HEK293T (cell line): ENCODE measurements around the gene PRF1.

Source experiments
- CTCF ChIA-PET: fragments of 350-600 bp; formaldehyde crosslinking; extraction: SDS; loops from one replicate; lab custom pipeline; 2021; ENCODE audit warnings: antibody characterized with exemption, inconsistent platforms; lab: Yijun Ruan, JAX
- POLR2A ChIA-PET: fragments of 350-600 bp; formaldehyde crosslinking; extraction: SDS; loops from one replicate; lab custom pipeline; 2020; ENCODE audit warnings: antibody characterized with exemption, inconsistent platforms; lab: Yijun Ruan, JAX
- DNase-seq: peaks from one replicate; pipeline ENCODE4 v3.0.0; 2012; ENCODE audit warnings: mixed read lengths; ENCODE audit errors: extremely low spot score
- ARNT ChIP-seq: fragments of 450-650 bp; IDR thresholded peaks from 2 replicates; pipeline ENCODE4 v1.6.1; 2017; ENCODE audit warnings: mild to moderate bottlenecking
- BHLHE40 ChIP-seq: fragments of 450-650 bp; IDR thresholded peaks from 2 replicates; pipeline ENCODE4 v1.6.1; 2016; ENCODE audit warnings: mild to moderate bottlenecking, moderate library complexity, borderline replicate concordance
- CTBP1 ChIP-seq: fragments of 450-650 bp; IDR thresholded peaks from 2 replicates; pipeline ENCODE4 v1.6.1; 2016; ENCODE audit warnings: borderline replicate concordance
- ELF4 ChIP-seq: fragments of 450-650 bp; IDR thresholded peaks from 2 replicates; pipeline ENCODE4 v1.6.1; 2017; ENCODE audit warnings: antibody characterized with exemption
- FOXA1 ChIP-seq: fragments of 450-650 bp; IDR thresholded peaks from 2 replicates; pipeline ENCODE4 v1.6.1; 2016; ENCODE audit warnings: mild to moderate bottlenecking
- FOXK2 ChIP-seq: fragments of 450-650 bp; IDR thresholded peaks from 2 replicates; pipeline ENCODE4 v1.6.1; 2016; ENCODE audit warnings: mild to moderate bottlenecking
- FOXM1 ChIP-seq: fragments of 450-650 bp; IDR thresholded peaks from 2 replicates; pipeline ENCODE4 v1.6.1; 2017; ENCODE audit warnings: mild to moderate bottlenecking, borderline replicate concordance
- HDGF ChIP-seq: fragments of 450-650 bp; IDR thresholded peaks from 2 replicates; pipeline ENCODE4 v1.6.1; 2017; ENCODE audit warnings: antibody characterized with exemption, borderline replicate concordance
- L3MBTL2 ChIP-seq: fragments of 450-650 bp; conservative IDR thresholded peaks from 2 replicates; pipeline ENCODE4 v1.6.1; 2016; ENCODE audit warnings: mild to moderate bottlenecking
- LEF1 ChIP-seq: fragments of 450-650 bp; IDR thresholded peaks from 2 replicates; pipeline ENCODE4 v1.6.1; 2017; ENCODE audit warnings: mild to moderate bottlenecking, borderline replicate concordance
- NFRKB ChIP-seq: fragments of 450-650 bp; IDR thresholded peaks from 2 replicates; pipeline ENCODE4 v1.6.1; 2016; ENCODE audit warnings: mild to moderate bottlenecking, moderate library complexity
- PKNOX1 ChIP-seq: fragments of 450-650 bp; IDR thresholded peaks from 2 replicates; pipeline ENCODE4 v1.6.1; 2016
- SP1 ChIP-seq: fragments of 450-650 bp; IDR thresholded peaks from 2 replicates; pipeline ENCODE4 v1.6.1; 2017
- SUZ12 ChIP-seq: fragments of 450-650 bp; IDR thresholded peaks from 2 replicates; pipeline ENCODE4 v1.6.1; 2016; ENCODE audit warnings: mild to moderate bottlenecking
- TARDBP ChIP-seq: fragments of 450-650 bp; IDR thresholded peaks from 2 replicates; pipeline ENCODE4 v1.6.1; 2016
- ZNF384 ChIP-seq: fragments of 450-650 bp; IDR thresholded peaks from 2 replicates; pipeline ENCODE4 v1.6.1; 2016

PRF1 gene

GRCh38 chr10:70561070-70561469 lies 41.5 kb downstream of the PRF1 start:
- no peak for TF ChIP-seq LEF1
- TF ChIP-seq L3MBTL2: no peak
- TF ChIP-seq FOXM1: no peak
- no peak for TF ChIP-seq ELF4
- no peak for TF ChIP-seq NFRKB
- TF ChIP-seq FOXA1: no peak
- no peak for DNase-seq
- CTCF ChIA-PET: no interaction called here
- POLR2A ChIA-PET: interaction anchor here (1.0 kb wide), 1 partner anchor 11 kb away, joined by 3 read pairs; no protein-coding TSS in a partner anchor

- TF ChIP-seq HDGF (no peak), ARNT (no peak), L3MBTL2 (no peak), ELF4 (no peak), SUZ12 (no peak), NFRKB (no peak), FOXK2 (no peak), FOXA1 (no peak), TARDBP (no peak), CTBP1 (no peak), SP1 (no peak), LEF1 (no peak), PKNOX1 (no peak), FOXM1 (no peak)
- no peak for DNase-seq
- POLR2A ChIA-PET: interaction anchor here (1.0 kb wide), 1 partner anchor 12 kb away, joined by 3 read pairs; no protein-coding TSS in a partner anchor
- CTCF ChIA-PET: no interaction called here
These were observed 42.0 kb downstream of the PRF1 start for GRCh38 chr10:70560511-70560941.

GRCh38 chr10:70559861-70560260 lies 42.7 kb downstream of the PRF1 start:
- no peak for TF ChIP-seq L3MBTL2
- no peak for TF ChIP-seq NFRKB
- ChIA-PET CTCF (no interaction called here), POLR2A (no interaction called here)
- DNase-seq: no peak

GRCh38 chr10:70558871-70559810 lies 43.4 kb downstream of the PRF1 start:
- ChIA-PET CTCF (interaction anchor here (0.7 to 1.2 kb wide), 6 partner anchors 8 to 202 kb away, joined by 4 to 6 read pairs (median 4); no protein-coding TSS in a partner anchor), POLR2A (no interaction called here)
- TF ChIP-seq LEF1 (no peak), BHLHE40 (no peak), L3MBTL2 (no peak), ELF4 (no peak), TARDBP (no peak), FOXK2 (no peak), NFRKB (no peak), HDGF (no peak), SUZ12 (no peak), FOXM1 (no peak), CTBP1 (no peak), FOXA1 (no peak), ARNT (no peak), SP1 (no peak), ZNF384 (no peak), PKNOX1 (no peak)
- DNase-seq: peak; percentile 64

- TF ChIP-seq LEF1: no peak
- TF ChIP-seq CTBP1: no peak
- no peak for TF ChIP-seq SUZ12
- TF ChIP-seq ARNT: no peak
- TF ChIP-seq BHLHE40: no peak
- no peak for TF ChIP-seq L3MBTL2
- no peak for TF ChIP-seq TARDBP
- TF ChIP-seq NFRKB: no peak
- POLR2A ChIA-PET: no interaction called here
- no peak for DNase-seq
- CTCF ChIA-PET: interaction anchor here (1.0 to 1.2 kb wide), 2 partner anchors 97 to 202 kb away, joined by 4 to 5 read pairs; no protein-coding TSS in a partner anchor
These were observed 44.2 kb downstream of the PRF1 start for GRCh38 chr10:70558295-70558694.

GRCh38 chr10:70557876-70558275 lies 44.7 kb downstream of the PRF1 start:
- DNase-seq: no peak
- TF ChIP-seq BHLHE40 (no peak), FOXA1 (no peak), PKNOX1 (no peak), CTBP1 (no peak), L3MBTL2 (no peak), SP1 (no peak), SUZ12 (no peak), ARNT (no peak), ZNF384 (no peak), HDGF (no peak), ELF4 (no peak), LEF1 (no peak), FOXM1 (no peak), NFRKB (no peak), TARDBP (no peak)
- ChIA-PET CTCF (no interaction called here), POLR2A (no interaction called here)
